Progenitor cell of endocrine pancreas (in vitro differentiated cells): ENCODE data around the gene CD19. TPM values are rescaled to one million over a fixed set of nuclear protein-coding genes. Genes with fewer than 3 reads are reported as not detected.
A peak's percentile ranks its signal among the peaks of the same experiment; 100 is the strongest.
"Not testable (repeated sequence)": the region's sequence is repeated elsewhere in the genome, so short reads cannot be mapped to it uniquely, and the experiment has no call there.

Experiments used
- DNase-seq: peaks from one replicate; pipeline ENCODE4 v3.0.0; 2021; ENCODE audit warnings: low spot score; ENCODE audit not compliant: unreplicated experiment
- H3K27ac Mint-ChIP-seq: 2 replicates; pipeline ENCODE4 v1.8.0; 2021; ENCODE audit warnings: mild to moderate bottlenecking, moderate library complexity, mixed read lengths
- H3K27me3 Mint-ChIP-seq: 2 replicates; pipeline ENCODE4 v1.8.0; 2021; ENCODE audit warnings: mixed read lengths
- H3K36me3 Mint-ChIP-seq: 2 replicates; pipeline ENCODE4 v1.8.0; 2022; ENCODE audit warnings: mixed read lengths; ENCODE audit not compliant: insufficient read depth
- H3K4me1 Mint-ChIP-seq: 2 replicates; pipeline ENCODE4 v1.8.0; 2021; ENCODE audit warnings: low read depth, mixed read lengths
- H3K4me3 Mint-ChIP-seq: 2 replicates; pipeline ENCODE4 v1.8.0; 2021; ENCODE audit warnings: low read depth, mild to moderate bottlenecking, moderate library complexity, mixed read lengths
- H3K9me3 Mint-ChIP-seq: 2 replicates; pipeline ENCODE4 v1.8.0; 2021; ENCODE audit warnings: low read depth, mixed read lengths
- CTCF ChIP-seq: fragments of 200-600 bp; sonication (generic); IDR thresholded peaks from one replicate; pipeline ENCODE4 v1.5.0; 2021; ENCODE audit warnings: antibody characterized with exemption, mild to moderate bottlenecking; ENCODE audit not compliant: unreplicated experiment
- total RNA-seq: library from RNA; stranded (reverse); gene quantifications from 2 replicates; pipeline ENCODE4 v1.2.1, GENCODE V29; 2021

Gene CD19
- total RNA-seq, 1 donor from 2014 or later = not detected

DNA sequence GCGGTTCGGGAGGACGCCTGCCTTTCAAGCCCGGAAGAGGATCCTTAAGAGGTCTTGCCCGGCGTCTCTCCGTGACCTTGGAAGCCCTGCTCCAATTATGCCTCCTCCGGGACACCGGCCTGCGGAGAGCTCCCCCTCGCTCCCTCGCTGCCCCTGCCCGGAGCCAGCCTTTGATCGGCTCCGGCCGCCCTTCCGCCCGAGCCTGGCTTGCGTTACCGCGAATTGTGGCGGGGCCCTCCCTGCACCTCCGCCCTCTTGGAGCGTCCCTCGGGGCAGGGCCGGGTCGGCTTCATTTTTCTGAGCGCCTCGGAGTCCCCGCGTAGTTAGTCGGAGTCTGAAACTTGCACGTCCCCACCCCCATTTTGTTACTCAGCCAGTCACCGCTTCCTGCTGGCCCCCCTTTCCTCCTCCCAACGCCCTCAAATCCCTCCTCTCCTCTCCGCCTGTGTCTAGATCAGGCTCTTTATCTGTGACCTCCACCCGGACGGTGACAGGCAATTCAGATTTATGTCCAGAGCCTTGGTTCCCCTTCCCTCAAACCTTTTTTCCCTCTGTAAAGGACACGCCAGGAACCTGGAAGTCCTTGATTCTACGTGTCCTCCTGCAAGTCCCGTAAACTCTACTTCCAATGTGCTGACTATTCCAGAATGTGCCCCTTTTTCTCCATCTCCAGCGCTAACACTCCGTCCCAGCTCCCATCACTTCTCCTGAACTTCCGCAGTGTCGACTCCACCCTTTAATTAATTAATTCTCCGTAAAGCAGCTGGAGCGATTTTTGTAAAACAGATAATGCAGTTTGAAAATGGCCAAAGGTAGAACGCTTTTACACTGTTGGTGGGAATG is 6.2 kb upstream of the CD19 start:
- Mint-ChIP-seq H3K27me3 (no peaks in the 10 kb centered on the region), H3K4me1 (peaks cover 15% of the 10 kb centered on the region), H3K36me3 (peaks cover 4% of the 10 kb centered on the region), H3K9me3 (no peaks in the 10 kb centered on the region), H3K27ac (peak overlapping the region; percentile 97), H3K4me3 (peak overlapping the region; percentile 98)
- TF ChIP-seq CTCF = no peak
- DNase-seq = no peak

- H3K27me3 Mint-ChIP-seq, DNase-seq, H3K36me3 Mint-ChIP-seq, H3K9me3 Mint-ChIP-seq: not testable (repeated sequence)
- H3K4me3 Mint-ChIP-seq = peak overlapping the region; percentile 98
- peaks cover 15% of the 10 kb centered on the region for H3K4me1 Mint-ChIP-seq
- peak overlapping the region; percentile 97 for H3K27ac Mint-ChIP-seq
These were observed 5.5 kb upstream of the CD19 start for GRCh38 chr16:28926284-28926683.

GRCh38 chr16:28927815-28928214 is 4.0 kb upstream of the CD19 start:
- H3K27me3 Mint-ChIP-seq = no peaks in the 10 kb centered on the region
- H3K4me1 Mint-ChIP-seq = peaks cover 15% of the 10 kb centered on the region
- no peaks in the 10 kb centered on the region for H3K36me3 Mint-ChIP-seq
- H3K27ac Mint-ChIP-seq = no peak overlapping the region
- no peak for DNase-seq
- no peak for TF ChIP-seq CTCF
- H3K9me3 Mint-ChIP-seq = no peaks in the 10 kb centered on the region
- H3K4me3 Mint-ChIP-seq = no peak overlapping the region

DNA sequence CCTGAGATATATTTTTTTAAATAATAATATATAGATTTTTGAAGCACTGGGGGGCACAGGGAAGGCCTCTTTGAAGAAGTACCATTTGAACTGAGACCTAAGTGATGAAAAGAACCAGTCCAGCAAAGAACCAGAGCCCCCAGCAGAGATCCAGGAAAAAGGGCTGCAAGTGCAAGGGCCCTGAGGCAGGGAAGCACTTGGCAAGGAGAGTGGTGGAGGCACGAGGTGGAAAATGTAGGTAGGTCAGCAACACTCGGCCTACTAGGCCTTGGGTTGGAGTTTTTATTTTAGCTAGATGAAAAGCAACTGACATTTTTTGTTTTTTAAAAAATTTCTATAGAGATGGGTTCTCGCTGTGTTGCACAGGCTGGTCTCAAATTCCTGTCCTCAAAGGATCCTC is 1.6 kb upstream of the CD19 start:
- TF ChIP-seq CTCF = no peak
- Mint-ChIP-seq H3K27me3 (peaks cover 3% of the 10 kb centered on the region), H3K36me3 (no peaks in the 10 kb centered on the region), H3K9me3 (no peaks in the 10 kb centered on the region), H3K4me1 (peaks cover 4% of the 10 kb centered on the region), H3K4me3 (no peak overlapping the region), H3K27ac (no peak overlapping the region)
- no peak for DNase-seq

- peaks cover 4% of the 10 kb centered on the region for H3K4me1 Mint-ChIP-seq
- peaks cover 7% of the 10 kb centered on the region for H3K27me3 Mint-ChIP-seq
- DNase-seq = no peak
- H3K4me3 Mint-ChIP-seq = no peak overlapping the region
- no peaks in the 10 kb centered on the region for H3K36me3 Mint-ChIP-seq
- H3K27ac Mint-ChIP-seq = no peak overlapping the region
- H3K9me3 Mint-ChIP-seq = no peaks in the 10 kb centered on the region
- TF ChIP-seq CTCF = no peak
These were observed 1.1 kb upstream of the CD19 start for GRCh38 chr16:28930652-28931051.
